GM19023 (cell line): ENCODE results near the gene SLAMF7.
A peak's percentile ranks its signal among the peaks of the same experiment; 100 is the strongest.
"Not testable (repeated sequence)": the region's sequence is repeated elsewhere in the genome, so short reads cannot be mapped to it uniquely, and the experiment has no call there.

Source experiments
- ATAC-seq: cut with Tn5 transposase; IDR thresholded peaks from one replicate; pipeline ENCODE4 v1.9.1; 2021; ENCODE audit warnings: mild to moderate bottlenecking, moderate library complexity; ENCODE audit not compliant: unreplicated experiment

The SLAMF7 gene

GRCh38 chr1:160720356-160721085, 18.5 kb upstream of the SLAMF7 start:
- no peak for ATAC-seq

- no peak for ATAC-seq
Observed at GRCh38 chr1:160721473-160721872, 17.6 kb upstream of the SLAMF7 start.

GRCh38 chr1:160722726-160723125, 16.3 kb upstream of the SLAMF7 start:
- no peak for ATAC-seq

GRCh38 chr1:160723332-160723731, 15.7 kb upstream of the SLAMF7 start:
- ATAC-seq = no peak

- no peak for ATAC-seq
Observed at GRCh38 chr1:160724465-160725242, 14.4 kb upstream of the SLAMF7 start.

GRCh38 chr1:160726114-160726497, 12.9 kb upstream of the SLAMF7 start:
- ATAC-seq = no peak

- ATAC-seq = no peak
Observed at GRCh38 chr1:160726498-160727315, 12.3 kb upstream of the SLAMF7 start.

- ATAC-seq = no peak
Observed at GRCh38 chr1:160727316-160727640, 11.8 kb upstream of the SLAMF7 start.

- ATAC-seq = not testable (repeated sequence)
Observed at GRCh38 chr1:160731564-160731963, 7.5 kb upstream of the SLAMF7 start.

GRCh38 chr1:160731990-160732389, 7.1 kb upstream of the SLAMF7 start:
- peak; percentile 65 for ATAC-seq

- no peak for ATAC-seq
Observed at GRCh38 chr1:160733898-160734297, 5.1 kb upstream of the SLAMF7 start.

GRCh38 chr1:160734301-160734700, 4.7 kb upstream of the SLAMF7 start:
- ATAC-seq = no peak

- no peak for ATAC-seq
Observed at GRCh38 chr1:160738271-160738670, 776 bp upstream of the SLAMF7 start.

- ATAC-seq = no peak
Observed at GRCh38 chr1:160740133-160740688, 1.2 kb downstream of the SLAMF7 start.

- no peak for ATAC-seq
Observed at GRCh38 chr1:160741092-160741501, 2.0 kb downstream of the SLAMF7 start.

GRCh38 chr1:160741612-160742348, 2.7 kb downstream of the SLAMF7 start:
- ATAC-seq = no peak

- no peak for ATAC-seq
Observed at GRCh38 chr1:160742428-160743127, 3.5 kb downstream of the SLAMF7 start.

GRCh38 chr1:160743266-160743665, 4.2 kb downstream of the SLAMF7 start:
- no peak for ATAC-seq

GRCh38 chr1:160744199-160744851, 5.3 kb downstream of the SLAMF7 start:
- no peak for ATAC-seq
